GM12801 (cell line): ENCODE data around the gene CCM2.

Experiments
- TF ChIP-seq, protein P1 (sequence below): IDR thresholded peaks from one replicate; pipeline ENCODE4 v1.5.1; 2011; ENCODE audit warnings: control low read depth; ENCODE audit not compliant: insufficient read length; ENCODE audit errors: extremely low read depth

The CCM2 gene

GRCh38 chr7:45123913-45124710, 124.1 kb downstream of the CCM2 start:
- TF ChIP-seq, protein P1, sequence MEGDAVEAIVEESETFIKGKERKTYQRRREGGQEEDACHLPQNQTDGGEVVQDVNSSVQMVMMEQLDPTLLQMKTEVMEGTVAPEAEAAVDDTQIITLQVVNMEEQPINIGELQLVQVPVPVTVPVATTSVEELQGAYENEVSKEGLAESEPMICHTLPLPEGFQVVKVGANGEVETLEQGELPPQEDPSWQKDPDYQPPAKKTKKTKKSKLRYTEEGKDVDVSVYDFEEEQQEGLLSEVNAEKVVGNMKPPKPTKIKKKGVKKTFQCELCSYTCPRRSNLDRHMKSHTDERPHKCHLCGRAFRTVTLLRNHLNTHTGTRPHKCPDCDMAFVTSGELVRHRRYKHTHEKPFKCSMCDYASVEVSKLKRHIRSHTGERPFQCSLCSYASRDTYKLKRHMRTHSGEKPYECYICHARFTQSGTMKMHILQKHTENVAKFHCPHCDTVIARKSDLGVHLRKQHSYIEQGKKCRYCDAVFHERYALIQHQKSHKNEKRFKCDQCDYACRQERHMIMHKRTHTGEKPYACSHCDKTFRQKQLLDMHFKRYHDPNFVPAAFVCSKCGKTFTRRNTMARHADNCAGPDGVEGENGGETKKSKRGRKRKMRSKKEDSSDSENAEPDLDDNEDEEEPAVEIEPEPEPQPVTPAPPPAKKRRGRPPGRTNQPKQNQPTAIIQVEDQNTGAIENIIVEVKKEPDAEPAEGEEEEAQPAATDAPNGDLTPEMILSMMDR = no peak

GRCh38 chr7:45125193-45125904, 125.3 kb downstream of the CCM2 start:
- TF ChIP-seq, protein P1 = no peak
